ENCODE measurements around the gene CDKL2.
"Not testable (repeated sequence)": the region's sequence is repeated elsewhere in the genome, so short reads cannot be mapped to it uniquely, and the experiment has no call there.

The CDKL2 gene

DNA sequence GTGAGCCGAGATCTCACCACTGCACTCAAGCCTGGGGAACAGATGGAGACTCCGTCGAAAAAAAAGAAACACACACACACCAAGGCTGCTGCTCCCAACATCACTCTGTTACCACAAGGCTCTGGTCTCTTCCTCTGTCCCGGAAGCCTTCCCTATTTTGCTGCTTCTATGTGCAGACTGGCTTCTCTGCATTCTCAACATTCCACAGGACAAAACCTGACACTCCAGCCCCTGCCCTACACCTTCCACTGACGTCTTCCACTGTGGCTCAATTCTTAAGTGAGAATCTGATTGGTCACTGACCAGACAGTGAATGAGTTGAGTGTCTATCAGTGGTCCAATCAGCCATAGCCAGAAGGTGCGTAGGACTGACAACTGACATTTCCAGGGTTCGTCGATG lies 68.5 kb downstream of the CDKL2 start:
- peak; percentile 20 for DNase-seq (ENCODE audit: low read depth, low spot score)
- no peak overlapping the region for H3K27ac ChIP-seq

DNA sequence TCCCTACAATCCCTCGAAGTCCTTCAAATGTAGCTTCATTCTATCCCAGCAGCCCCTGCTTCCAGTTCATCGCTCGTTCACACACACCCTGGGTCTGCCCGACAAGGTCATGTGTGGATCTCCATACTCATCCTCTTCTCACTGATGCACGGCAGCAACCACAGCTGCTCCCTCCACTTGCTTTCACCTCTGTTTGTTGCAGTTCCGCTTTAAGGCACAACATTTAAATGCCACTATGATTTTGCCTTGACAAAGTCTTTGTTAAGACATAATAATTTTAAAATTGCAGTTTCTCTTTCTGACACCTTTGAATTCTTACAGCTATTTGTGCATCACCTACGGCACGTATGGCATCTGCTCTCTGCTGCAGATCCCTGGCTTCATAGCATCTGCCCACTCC lies 72.6 kb downstream of the CDKL2 start:
- no peak for DNase-seq (ENCODE audit: low read depth, low spot score)
- H3K27ac ChIP-seq: no peak overlapping the region

DNA sequence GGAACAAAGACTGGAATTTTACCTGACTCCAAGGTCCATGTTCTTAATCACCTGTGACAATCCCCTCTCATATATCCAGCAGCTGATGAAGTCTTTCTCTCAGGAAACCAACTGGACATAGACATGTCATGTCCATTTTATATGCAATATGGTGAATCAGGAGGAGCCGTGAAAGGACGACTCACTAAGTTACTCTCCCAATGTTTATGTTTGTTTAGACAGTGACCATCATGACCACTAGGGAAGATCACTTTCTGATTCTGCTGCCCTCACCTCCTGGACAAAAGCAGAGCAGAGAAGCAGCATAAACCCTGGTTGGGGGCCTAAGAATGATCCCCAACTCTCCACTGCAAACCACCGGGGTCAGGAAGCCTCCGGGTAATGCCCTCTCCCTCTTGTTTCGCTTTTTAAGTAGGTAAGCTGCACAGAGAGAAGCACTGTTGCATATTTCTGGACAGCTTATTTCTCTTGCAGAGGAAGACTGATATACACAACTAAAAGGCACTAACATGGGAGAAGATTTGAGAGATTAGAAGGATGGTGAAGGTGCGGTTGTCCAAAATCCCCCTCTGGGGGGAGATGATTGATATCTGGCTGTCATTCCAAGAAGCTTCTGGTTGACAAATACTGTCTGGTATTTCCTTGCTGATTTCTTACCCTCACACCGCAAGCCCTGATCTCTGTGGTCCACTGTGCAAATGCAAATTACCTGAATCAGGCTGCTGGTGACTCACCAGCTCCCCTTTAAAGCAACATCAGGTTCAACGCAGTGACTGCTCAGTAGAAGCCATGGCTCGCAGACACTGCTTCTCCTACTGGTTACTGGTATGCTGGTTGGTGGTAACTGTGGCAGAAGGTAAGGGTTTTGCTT lies 74.8 kb downstream of the CDKL2 start, which contains the start of gene ODAPH:
ODAPH (plus strand) TSS at position 773 of the 871 bp plus-strand sequence; CDS start at position 790, 17 bp downstream.
- H3K27ac ChIP-seq: peak within 1 kb of the TSS; percentile 41
- DNase-seq (ENCODE audit: low read depth, low spot score): peak; percentile 60

DNA sequence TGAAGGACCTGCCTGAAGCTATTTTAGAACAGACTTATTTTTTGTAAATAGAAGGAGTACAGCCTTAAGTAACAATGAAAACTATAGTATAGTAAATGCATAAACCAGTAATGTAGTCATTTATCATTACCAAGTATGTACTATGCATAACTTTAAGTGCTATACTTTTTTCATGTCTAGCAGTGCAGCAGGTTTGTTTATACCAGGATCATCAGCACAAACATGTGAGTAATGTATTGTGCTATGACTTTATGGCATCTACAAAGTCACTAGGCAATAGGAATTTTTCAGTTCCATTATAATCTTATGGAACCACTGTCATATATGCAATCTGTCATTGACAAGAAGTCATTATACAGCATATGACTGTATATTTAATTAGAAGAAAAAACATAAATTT lies 77.9 kb downstream of the CDKL2 start:
- DNase-seq (ENCODE audit: low read depth, low spot score): no peak

DNA sequence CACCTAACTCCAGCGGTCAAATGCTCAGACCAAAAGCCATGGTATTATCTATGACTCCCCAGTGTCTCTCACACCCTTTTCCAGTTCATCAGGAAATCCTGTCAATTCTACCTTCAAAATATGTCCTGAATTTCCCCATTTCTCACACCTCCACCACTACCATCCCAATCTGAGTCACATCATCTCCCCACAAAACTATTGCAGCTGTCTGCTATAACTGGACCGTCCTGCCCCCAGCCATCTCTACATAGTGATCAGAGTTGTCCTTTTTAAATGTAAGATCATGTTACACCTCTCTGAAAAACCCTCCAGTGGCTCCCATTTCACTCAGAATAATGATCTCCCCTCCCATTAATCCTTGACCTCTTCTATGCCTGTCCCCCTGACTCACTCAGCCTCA lies 81.3 kb downstream of the CDKL2 start:
- DNase-seq (ENCODE audit: low read depth, low spot score): no peak
- no peak overlapping the region for H3K27ac ChIP-seq

More for the DNA sequence above, 77.9 kb downstream of the CDKL2 start:
- H3K27ac ChIP-seq: no peak overlapping the region

DNA sequence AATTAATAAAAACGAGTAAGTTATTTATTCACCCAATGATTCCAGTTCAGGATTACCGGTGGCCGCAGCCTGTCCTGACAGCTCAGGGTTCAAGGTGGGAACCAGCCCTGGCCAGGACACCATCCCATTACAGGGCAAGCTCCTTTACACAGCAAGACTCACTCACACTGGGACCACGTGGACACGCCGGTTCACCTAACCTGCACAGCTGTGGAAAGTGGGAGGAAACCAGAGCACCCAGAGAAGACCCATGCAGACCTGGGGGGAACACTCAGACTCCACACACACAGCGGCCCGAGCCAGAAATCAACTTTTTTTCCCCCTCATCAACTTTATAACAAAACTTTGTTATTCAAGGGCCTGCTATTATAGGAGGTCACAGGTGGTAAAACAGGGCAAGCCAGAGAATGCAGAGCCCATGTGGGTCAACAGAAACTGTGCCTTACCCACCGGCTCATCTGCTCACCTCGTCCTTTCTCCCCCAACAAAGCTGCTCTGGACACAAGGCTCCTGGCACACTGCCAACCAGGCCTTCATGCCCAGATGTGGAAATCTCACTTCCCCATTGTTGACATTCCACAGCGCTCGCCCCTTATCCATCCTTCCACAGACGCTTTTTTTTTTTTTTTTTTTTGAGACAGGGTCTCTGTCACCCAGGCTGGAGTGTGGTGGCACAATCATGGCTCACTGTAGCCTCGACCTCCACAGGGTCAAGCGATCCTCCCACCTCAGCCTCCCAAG lies 82.5 kb downstream of the CDKL2 start:
- no peak for DNase-seq (ENCODE audit: low read depth, low spot score)
- H3K27ac ChIP-seq: no peak overlapping the region

DNA sequence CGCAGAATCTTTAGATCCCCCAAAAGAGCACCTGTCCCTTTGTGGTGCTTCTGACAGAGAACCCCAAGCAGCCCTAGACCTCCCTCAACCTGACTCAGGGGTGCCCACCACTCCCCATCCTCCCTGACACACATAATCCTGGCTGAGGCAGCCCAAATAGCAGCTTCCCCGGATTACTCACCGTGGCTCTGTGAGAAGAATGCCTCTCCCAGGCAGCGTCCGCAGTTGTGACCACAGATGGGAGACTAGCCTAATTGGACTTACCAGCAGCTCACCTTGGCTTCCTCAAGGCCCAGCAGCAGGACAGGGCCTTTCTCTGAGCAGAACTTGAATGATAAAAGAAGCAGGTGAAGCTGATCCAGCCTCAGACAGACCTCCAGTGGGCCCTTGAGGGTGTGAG lies 84.8 kb downstream of the CDKL2 start:
- DNase-seq (ENCODE audit: low read depth, low spot score): no peak
- H3K27ac ChIP-seq: no peak overlapping the region

DNA sequence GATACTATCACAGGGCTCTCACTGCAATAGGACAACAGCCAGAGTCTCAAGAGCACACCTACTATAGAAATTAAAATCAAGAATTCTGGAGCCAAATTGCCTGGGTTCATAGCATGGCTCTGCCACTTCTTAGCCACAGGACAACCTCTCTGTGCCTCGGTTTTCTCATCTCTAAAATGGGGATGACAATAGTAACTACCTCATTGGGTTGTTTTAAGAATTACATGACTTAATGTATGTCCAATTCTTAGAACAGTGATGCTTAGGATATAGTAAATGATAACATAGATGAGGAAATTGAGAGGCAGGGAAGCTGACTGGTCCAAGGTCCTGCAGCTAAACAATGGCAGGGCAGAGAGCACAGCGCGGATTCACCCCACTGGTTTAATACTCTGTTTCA lies 85.5 kb downstream of the CDKL2 start:
- no peak overlapping the region for H3K27ac ChIP-seq
- DNase-seq (ENCODE audit: low read depth, low spot score): no peak

DNA sequence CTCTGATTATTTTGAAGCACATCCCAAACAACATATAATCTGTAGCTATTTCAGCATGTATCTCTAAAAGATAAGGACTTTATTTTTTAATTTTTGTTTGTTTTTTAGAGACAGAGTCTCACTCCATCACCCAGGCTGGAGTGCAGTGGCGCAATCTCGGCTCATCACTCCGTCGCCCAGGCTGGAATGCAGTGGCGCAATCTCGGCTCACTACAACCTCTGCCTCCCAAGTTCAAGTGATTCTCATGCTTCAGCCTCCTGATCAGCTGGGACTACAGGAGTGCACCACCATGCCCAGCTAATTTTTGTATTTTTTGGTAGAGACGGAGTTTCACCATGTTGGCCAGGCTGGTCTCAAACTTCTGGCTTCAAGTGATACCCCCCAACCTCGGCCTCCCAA lies 86.1 kb downstream of the CDKL2 start:
- DNase-seq (ENCODE audit: low read depth, low spot score); H3K27ac ChIP-seq: not testable (repeated sequence)

DNA sequence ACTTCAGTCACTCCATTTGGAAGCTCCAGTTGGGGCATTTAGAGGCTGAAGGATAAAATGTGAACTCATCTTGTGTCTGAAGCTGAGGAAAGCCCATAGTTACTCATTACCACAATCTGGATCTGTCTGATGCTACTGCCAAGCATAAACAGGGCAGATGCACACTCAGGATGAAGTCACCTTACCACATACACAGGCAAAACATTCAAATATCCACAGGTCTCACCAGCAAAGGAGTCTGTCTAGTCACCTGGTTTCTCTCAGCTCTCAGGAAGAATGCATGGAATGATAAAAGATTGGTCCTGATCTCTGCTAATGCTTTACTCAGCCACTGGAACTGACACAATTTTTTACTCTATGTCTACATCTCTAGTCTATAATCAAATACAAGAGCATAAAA lies 87.5 kb downstream of the CDKL2 start:
- peak; percentile 96 for DNase-seq (ENCODE audit: low read depth, low spot score)
- H3K27ac ChIP-seq: peak overlapping the region; percentile 54

DNA sequence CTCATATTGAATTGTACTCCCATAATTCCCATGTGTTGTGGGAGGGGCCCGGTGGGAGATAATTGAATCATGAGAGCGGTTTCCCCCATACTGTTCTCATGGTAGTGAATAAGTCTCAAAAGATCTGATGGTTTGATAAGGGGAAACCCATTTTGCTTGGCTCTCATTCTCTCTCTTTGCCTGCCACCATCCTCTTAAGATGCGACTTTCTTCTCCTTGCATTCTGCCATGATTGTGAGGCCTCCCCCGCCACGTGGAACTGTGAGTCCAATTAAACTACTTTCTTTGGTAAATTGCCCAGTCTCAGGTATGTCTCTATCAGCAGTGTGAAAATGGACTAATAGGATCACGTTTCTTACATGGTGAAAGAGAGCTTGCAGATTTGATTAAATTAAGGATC lies 93.0 kb downstream of the CDKL2 start:
- not testable (repeated sequence) for DNase-seq (ENCODE audit: low read depth, low spot score); H3K27ac ChIP-seq

DNA sequence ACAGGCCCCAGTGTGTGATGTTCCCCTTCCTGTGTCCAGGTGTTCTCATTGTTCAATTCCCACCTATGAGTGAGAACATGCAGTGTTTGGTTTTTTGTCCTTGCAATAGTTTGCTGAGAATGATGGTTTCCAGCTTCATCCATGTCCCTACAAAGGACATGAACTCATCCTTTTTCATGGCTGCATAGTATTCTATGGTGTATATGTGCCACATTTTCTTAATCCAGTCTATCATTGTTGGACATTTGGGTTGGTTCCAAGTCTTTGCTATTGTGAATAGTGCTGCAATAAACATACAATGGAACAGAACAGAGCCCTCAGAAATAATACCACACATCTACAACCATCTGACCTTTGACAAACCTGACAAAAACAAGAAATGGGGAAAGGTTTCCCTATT lies 96.4 kb downstream of the CDKL2 start:
- not testable (repeated sequence) for H3K27ac ChIP-seq; DNase-seq (ENCODE audit: low read depth, low spot score)

DNA sequence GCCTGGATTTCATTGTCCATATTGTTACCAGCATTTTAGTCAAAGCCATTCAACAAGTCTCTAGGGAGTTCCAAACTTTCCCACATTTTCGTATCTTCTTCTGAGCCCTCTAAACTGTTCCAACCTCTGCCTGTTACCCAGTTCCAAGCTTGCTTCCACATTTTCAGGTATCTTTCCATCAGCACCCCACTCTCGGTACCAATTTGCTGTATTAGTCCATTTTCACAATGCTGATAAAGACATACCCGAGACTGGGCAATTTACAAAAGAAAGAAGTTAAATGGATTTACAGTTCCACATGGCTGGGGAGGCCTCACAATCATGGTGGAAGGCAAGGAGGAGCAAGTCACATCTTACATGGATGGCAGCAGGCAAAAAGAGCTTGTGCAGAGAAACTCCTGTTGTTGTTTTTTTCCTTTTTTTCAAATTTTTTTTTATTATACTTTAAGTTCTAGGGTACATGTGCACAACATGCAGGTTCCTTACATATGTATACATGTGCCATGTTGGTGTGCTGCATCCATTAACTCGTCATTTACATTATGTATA lies 96.9 kb downstream of the CDKL2 start:
- DNase-seq (ENCODE audit: low read depth, low spot score); H3K27ac ChIP-seq: not testable (repeated sequence)

DNA sequence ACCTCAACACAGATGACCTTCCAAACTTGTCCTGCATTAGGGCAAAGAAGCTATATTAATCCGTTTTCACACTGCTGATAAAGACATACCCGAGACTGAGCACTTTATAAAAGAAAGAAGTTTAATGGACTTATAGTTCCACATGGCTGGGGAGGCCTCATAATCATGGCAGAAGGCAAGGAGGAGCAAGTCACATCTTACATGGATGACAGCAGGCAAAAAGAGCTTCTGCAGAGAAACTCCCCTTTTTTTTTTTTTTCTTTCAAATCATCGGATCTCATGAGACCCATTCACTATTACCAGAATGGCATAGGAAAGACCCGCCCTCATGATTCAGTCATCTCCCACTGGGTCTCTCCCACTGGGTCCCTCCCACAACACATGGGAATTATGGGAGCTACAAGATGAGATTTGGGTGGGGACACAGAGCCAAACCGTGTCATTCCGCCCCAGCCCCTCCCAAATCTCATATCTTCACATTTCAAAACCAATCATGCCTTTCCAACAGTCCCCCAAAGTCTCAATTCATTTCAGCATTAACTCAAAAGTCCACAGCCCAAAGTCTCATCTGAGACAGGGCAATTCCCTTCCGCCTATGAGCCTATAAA lies 98.7 kb downstream of the CDKL2 start:
- not testable (repeated sequence) for H3K27ac ChIP-seq; DNase-seq (ENCODE audit: low read depth, low spot score)

DNA sequence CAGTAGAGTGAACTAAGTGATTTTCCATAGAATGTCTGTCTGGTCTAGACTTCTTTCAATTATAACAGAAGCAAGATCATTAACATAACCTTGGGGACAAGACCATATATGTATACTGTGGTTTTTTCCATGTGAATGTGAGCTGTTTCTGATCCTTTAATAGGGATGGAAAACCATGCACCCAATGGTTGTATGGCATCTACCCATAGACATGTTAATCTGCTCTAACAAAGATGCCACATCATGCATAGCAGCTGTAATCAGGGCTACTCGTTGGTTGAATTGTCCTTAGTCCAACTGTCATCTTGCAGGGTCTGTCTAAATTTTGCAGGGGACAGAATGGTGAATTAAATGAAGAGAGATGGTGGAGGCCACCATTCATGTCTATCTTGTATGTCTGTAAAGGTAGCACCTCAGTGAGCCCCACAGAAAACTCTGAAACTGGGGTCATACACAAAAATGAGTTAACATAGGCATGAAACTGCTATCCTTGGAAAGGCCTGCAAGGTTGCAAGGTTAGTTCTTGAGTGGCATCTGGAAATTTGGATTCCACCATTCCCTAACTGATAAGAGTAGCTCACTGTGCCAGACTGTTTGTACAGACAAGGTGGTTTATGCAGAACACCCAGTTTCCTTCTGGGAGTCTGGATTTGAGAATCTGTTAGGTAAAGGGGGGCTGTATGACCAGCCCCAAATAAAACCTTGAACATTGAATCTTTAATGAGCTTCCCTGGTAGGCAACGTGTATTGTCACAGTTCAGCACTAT lies 99.6 kb downstream of the CDKL2 start:
- DNase-seq (ENCODE audit: low read depth, low spot score): no peak
- H3K27ac ChIP-seq: no peak overlapping the region
